ENCODE data around the gene XPO6.

Gene XPO6

DNA sequence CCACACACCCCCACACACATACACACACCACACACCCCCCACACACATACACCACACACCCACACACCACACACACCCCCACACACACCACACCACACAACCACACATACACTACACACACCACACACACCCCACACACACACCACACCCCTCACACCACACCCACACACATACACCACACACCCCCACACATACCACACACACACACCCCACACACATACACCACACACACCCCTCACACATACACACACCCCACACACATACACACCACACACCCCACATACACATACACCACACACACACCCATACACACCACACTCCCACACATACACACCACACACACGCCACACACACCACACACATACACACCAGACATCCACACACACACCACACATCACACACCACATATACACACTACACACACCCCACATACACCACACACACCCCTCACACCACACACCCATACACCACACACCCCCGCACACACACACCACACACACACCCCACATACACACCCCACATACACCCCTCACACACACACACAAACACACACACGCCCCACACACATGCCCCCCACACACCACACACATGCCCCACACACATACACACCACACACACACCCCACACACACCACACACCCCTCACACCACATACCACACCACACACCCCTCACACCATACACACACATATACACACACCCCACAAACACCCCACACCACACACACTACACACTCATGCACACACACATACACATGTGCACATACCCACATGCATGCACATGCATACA lies 122.4 kb downstream of the XPO6 start:
- no peak for DNase-seq (ENCODE audit: low spot score)

DNA sequence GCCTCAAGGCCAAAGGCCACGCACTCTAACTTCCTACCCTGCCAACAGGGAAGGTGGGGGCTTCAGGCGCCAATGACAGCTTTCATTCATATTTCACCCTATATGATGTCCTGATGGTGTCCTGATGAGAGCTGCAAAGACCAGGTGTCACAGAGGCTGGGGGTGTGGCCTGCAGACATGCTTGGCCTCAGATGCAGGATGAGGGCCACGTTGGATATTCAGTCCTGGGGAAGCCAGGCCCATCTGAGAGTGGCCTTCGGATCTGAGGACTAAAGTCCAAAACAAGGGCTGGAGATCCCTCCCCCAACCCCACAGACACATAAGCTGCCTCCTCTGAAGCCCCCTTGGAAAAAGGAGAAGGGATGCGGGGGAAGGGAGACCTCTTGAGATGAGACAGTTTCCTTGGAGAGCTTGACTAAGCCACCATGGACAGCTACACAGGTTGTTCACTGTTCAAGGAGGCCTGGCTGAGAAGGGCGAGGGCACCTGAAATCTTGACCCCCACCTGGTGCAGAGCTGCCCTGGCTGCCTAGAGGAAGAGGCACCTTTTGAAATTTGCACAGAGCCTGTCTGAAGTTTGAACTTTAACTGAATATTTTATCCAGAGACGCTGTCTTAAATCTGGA lies 124.0 kb downstream of the XPO6 start:
- DNase-seq (ENCODE audit: low spot score), result no peak

DNA sequence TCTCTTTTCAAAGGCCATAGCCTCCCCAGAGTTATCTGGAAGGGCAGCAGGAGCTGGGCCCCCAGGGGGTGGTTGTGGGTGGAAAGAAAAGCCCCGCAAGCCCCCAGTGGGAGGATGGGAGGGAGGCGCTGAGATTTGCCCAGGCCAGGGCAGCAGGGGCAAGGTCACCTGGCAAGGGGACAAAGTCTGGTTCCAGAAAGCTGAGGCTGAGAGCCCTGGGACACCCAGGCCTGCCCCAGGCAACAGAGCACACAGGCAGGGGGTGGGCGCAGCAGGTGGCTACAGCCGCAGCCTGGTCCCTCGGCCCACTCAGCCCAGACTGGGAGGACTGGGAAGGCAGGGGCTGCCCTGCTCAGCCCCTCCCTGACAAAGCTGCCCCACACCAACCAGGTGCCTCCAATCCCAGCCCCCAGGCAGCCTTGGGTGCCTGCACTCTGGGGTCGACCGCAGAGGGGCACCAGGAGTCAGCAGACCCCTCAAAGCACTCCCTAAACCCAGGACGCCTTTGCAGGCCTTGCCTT lies 124.6 kb downstream of the XPO6 start:
- no peak for DNase-seq (ENCODE audit: low spot score)

DNA sequence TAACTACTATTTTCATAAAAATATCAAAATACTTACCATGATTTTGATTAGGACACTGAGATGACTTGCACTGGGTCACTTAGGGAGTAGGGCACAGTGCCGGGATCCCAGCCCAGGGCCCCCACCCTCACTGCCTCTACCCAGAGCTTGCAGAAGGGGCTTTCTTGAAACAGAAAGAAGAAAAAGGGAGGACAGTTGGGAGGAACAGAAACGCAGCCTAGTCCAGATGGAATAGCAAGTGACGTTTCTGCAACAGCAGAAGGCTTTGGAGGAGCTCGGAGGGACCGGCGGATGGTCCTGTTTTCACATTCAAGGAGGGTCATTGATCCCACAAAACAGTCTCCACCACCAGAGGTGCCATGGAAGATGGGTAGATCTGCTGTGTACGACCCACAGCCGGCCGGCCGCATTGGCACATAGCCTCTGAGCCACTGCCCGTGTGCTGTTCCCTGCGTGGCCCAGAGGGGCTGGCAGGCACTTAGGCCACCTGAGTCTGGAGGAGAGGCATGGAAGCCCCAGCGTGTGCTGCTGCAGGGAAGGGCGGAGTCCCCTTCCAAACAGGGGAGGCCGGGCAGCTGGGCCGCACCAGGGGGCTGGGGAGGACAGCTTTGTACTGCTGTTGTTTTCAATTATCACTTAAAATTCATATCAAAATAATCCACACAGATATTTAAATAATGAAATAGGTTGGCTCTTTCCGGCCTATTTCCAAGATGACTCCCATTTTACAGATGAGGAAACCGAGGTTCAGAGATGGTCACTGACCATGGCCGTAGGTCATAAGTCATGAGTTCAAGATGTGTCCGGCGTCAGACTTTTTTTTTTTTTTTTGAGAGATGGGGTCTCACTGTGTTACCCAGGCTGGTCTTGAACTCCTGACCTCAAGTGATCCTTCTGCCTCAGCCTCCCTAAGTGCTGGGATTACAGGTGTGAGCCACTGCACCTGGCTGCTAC lies 125.3 kb downstream of the XPO6 start:
- DNase-seq (ENCODE audit: low spot score), result no peak

DNA sequence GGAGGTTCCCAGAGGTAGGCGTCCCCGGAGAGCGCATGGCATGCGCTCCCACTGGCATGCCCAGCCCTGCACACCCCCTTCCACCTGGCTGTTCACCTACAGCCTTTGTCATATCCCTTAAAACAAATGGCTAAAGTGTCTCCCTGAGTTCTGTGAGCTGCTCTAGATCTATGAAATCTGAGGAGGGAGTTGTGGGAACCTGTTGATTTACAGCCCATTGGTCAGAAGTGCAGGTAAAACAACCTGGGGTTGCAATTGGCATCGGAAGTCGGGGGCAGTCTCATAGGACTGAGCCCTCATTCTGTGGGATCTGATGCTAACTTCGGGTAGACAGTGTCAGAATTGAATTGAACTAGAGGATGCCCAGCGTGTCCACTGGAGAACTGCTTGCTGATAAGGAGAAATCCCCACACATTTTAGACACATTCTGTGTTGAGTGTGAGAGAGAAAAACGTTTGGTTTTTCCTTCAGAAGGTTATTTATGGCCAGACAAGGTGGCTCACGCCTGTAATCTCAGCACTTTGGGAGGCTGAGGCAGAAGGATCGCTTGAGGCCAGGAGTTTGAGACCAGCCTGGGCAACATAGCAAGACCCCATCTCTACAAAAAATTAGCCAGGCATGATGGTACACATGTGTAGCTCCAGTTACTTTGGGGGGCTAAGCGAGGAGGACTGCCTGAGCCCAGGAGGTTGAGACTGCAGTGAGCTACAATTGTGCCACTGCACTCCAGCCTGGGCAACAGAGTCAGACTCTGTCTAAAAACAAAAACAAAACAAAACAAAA lies 126.2 kb downstream of the XPO6 start:
- DNase-seq (ENCODE audit: low spot score), result no peak

DNA sequence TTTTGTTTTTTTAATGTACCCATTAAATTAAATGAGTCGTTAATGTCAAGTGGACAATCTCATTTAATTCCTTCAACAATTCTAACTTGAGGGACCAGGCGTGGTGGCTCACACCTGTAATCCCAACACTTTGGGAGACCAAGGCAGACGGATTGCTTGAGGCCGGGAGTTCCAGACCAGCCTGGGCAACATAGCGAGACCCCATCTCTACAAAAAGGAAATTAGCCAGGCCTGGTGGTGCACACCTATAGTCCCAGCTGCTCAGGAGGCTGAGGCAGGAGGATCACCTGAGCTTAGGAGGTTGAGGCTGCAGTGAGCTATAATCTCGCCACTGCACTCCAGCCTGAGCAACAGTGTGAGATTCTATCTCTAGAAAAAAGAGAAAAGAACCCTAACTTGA lies 127.6 kb downstream of the XPO6 start:
- no peak for DNase-seq (ENCODE audit: low spot score)

DNA sequence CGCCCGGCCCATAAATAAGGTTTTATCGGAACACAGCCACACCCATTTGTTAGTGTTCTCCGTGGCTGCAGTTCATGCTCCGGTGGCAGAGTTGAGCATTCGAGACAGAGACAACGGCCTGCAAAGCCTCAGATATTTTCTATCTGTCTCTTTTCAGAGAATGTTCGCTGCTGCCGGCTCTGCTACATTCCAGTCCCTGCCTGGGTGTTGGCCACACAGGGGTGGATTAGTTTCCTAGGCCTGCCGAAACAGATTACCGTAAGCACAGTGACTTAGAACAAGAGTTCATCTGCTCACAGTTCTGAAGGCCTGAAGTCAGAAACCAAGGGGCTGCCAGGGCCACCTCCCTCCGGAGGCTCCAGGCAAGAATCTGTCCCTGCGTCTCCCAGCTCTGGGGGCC lies 129.1 kb downstream of the XPO6 start:
- no peak for DNase-seq (ENCODE audit: low spot score)

DNA sequence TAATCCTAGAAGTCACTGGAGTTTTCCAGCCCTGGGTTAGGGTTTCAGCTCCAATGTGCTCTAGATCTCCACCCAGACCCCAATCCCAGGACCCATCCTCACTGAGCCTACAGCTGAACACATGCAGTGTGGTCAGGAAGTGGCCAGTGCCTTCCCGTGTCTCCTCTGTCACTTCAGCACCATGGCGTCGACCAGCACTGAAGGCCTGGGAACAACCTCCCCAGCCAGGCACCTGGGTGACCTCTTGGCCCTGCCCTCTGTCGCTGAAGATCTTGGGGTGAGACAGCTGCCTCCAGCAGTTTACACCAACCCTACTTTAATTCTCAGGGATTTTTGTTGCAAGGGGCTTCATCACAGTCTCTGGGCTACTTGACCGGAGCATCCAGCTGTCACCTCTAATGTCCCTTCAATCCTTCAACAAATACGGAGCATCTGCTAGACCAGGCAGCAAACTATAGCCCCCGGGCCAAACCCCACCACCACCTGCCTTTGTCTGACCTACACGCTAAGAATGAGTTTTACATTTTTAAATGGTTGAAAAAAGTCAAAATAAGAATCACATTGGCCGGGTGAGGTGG lies 130.3 kb downstream of the XPO6 start:
- DNase-seq (ENCODE audit: low spot score), result no peak

DNA sequence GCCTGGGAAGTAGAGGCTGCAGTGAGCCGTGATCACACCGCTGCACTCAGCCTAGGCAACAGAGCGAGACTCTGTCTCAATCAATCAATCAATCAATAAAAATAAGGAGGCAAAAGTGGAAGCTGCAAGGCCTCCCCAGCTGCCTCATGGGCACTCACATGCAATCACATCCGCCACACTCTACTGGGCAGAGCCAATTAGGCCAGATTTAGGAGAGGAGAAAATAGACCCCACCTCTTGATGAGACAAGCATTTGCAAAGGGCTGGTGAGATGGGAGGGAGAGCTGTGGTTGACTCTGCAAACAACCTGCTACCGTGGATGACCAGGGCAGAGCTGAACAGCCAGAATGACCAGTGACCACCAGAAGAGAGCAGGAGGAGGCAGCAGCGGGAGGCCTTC lies 133.5 kb downstream of the XPO6 start:
- no peak for DNase-seq (ENCODE audit: low spot score)

DNA sequence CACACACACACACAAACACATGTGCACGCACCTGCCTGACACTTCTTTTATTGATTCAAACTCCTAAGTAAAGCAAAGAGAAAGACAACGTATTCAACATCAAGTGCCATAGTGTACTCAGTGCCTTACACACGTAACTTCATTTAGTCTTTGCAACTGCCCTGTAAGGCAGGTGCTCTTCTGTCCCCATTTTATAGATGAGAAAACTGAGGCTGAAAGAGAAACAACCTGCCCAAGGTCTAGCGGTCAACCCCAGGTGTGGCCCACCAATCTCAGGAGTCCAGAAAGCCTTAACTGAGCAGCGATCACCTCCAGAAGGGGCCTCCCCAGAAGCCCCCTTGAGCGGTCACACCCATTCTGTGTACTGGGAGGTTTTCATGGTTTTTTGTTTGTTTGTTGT lies 137.9 kb downstream of the XPO6 start:
- DNase-seq (ENCODE audit: low spot score), result no peak

DNA sequence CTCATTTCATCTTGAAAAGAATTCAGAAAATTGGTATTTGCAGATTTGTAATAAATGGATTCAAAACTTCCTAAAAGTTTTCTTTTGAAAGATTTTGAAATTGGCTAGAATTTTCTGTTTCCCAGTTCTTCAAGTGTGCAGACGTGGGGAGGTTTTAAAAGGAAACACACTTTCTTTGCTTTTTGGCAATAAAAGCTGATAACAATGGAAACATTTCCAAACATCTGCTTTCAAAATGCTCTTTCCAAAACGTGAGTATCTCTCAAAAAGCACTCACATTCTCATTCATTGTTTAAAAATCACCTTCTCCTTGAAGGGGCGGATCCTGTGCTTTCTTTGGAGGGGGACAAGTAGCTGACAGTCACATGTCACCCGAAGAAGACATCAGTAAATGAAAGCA lies 139.7 kb downstream of the XPO6 start:
- no peak for DNase-seq (ENCODE audit: low spot score)

DNA sequence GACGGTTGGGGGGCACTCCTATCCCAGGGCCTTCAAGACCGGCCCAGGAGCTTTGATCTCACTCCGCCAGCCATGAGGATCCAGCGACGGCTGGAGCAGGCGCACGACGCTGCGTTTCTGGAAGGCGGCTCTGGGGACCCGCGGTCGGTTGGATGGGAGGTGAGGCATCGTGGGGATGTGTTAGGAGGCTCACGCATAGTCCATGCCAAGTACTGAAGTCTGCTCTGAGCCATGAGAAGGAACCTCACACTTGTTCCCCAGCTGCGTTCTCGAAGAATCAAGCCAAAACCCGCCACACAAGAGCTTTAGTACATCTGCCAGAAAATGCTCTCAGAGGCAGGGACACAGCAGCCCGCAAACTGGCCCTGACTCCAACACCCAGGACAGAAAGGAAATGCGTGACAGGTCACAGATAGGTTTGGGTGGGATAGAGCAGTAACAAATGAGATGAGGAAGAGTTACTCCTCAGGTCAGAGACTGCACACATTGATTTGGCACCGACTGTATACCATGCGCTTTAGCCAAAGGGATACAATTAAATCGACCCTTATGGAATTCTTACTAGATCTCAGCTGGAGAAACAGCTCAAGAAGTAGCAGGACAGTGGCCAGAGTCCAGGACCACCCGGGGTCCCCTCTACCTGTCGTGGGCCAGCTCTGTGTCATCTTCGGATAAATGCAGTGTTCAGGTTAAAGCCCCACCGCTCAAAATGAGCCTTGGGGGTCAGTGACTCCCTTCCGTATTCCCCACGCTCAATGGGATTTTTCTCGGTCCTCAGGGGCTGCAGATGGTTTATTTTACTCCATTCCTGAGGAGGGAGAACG lies 141.6 kb downstream of the XPO6 start:
- no peak for DNase-seq (ENCODE audit: low spot score)

DNA sequence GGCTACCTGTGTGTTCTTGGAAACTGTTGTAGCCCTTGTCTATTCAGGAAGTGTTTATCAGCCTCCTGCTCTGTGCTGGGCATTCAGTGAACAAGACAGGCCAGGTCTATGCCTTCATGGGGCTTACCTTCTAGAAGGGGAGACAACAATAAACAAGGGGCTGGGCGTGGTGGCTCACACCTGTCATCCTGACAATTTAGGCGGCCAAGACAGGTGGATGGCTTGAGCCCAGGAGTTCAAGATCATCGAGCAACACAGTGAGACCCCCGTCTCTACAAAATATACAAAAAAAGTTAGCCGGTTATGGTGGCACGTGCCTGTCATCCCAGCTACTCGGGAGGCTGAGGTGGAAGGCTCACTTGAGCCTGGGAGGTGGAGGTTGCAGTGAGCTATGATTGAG lies 142.8 kb downstream of the XPO6 start:
- DNase-seq (ENCODE audit: low spot score), result no peak

DNA sequence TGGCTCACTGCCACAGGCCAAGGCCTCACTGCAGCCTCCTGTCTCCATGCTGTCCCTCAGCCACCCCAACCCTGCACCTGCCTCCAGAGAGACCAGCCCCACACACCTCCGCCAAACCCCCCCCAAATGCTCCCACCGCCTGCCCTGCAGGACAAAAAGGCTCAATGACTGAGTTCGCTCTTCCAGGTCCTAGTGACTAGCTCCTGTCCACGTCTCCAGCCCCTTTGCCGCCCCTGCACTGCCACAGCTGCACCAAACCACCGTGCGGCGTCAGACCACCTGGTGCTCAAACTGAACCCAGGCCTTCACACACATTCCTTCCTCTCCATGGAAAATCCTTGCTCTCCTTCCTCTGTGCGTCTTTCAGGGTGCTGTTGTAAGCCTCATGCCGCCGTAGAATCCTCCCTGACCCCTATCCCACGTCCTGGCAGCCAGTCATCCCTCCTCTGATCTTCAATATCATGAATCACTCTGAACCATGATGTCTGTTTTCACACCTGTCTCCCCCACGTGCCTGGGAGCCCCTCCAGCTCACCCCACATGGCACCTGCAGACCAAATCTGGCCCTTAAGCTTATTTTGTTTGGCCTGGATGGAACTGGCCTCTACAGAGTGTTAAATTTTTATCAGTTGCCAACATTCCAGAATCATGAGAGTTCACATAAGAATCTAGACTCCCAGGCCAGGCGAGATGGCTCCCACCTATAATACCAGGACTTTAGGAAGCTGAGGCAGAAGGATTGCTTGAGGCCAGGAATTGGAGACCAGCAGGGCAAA lies 144.0 kb downstream of the XPO6 start:
- peak; percentile 74 for DNase-seq (ENCODE audit: low spot score)

DNA sequence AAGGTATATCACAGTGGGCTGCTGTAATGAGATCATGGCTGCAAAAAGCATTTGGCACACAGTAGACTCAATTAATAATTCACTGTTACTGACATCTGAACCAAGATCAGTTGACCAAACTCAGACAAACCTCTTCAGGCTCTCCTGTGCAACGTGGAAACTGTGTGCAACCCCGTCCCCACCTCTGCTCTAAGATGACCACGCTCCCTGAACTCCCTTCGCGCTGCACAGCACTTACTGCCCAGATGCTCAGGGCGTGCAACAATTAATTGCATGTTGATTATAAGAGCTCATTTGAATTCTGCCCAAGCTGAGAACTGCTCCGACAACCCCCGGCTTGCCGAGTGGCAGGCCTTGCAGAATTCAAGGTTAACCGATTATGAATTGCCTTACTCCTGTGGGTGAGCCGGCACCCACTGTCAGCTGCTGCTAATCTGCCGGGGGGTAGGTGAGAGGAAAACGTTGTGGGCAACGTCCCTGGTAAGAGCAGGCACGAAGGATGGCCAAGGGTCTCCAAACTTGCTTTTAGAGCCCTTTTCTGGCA lies 147.0 kb downstream of the XPO6 start:
- DNase-seq (ENCODE audit: low spot score), result no peak

DNA sequence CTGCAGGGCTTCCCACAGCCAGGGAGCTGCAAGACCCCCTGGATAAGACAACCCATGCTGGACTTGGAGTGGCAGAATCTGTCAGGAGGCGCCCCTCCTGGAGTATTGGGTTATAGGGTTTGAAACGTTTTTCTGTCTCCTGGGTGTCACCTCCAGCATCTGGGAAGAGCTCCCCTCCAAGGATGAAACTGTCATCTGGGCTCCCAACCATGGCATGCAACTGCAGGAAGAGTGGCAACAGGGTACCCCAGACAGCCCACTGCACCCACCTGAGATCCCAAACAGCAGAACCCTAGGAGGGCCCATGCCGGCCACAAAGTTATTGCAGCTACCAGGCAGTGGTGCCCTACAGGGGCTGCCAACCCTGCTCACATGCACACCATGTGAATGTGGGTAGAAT lies 147.6 kb downstream of the XPO6 start:
- DNase-seq (ENCODE audit: low spot score), result no peak

DNA sequence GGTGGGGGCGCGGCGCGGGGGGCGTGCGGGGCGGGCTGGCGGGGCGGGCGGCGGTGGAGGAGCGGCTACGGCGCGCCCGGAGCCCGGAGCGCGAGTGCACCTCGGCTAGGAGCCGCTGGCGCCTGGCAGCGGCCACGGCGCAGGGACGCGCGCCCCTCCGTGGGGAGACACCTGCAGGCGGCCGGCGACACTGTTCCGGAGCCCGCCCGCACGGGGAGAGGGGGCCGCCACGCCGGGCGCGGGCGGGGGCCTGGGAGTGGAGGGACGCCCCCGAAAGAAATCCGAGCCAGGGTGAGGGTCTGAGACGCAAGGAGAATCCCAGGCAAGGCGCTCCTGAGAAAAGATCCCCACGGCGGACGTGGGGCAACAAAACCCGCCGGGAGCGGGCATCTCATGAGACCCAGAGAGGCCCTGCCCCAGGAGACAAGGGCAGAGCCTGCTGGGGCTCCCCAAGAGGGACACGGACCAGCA lies 148.1 kb downstream of the XPO6 start, which contains the start of gene GSG1L:
Gene GSG1L, minus strand, starts transcription at position 124 of the 471 bp plus-strand sequence. CDS start 290 bp downstream, outside the sequence.
- no peak for DNase-seq (ENCODE audit: low spot score)

DNA sequence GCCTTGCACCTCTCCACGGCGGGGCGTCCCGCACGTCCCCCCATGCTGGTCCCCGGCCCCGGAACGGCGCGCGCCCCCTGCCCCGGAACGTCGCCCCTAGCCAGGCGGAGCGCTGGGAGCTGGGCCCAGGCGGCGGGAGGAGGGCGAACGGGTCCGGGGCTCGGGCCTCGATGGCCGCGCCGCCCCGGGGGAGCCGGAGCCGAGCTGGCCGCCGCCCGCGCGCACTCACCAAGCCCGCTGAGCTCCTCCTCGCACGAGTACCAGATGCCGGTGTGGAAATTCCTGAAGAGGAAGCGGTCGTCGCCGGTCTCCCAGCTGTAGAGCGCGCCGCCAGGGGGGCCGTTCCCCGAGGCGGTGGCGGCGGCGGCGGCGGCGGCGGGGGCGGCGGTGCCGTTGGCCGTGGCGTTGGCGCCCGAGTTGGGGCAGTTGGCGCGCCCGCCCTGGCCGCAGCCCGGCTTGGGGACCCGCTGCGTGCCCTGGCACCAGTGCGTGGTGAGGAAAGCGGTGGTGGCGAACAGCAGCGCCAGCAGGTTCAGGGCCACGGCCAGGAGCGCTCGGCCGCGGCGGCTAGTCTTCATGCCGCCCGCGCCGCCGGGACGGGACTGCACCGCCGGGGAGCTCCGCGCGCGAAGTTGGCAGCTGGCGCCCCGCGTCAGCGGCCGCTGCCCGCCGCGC lies 148.8 kb downstream of the XPO6 start:
- peak; percentile 58 for DNase-seq (ENCODE audit: low spot score)

Measured in GM03348 (cell line).